Astrocyte (in vitro differentiated cells and primary cell): ENCODE results near the gene MRPL10.

Source experiments
- CTCF ChIP-seq: IDR thresholded peaks from 2 replicates; pipeline ENCODE4 v1.5.1; 2011; ENCODE audit warnings: low read depth, mild to moderate bottlenecking, inconsistent platforms, low read length, moderate library complexity; ENCODE audit not compliant: insufficient read depth
- EZH2 ChIP-seq: IDR thresholded peaks from 2 replicates; pipeline ENCODE4 v1.6.1; 2012; ENCODE audit warnings: mild to moderate bottlenecking, low read length, inconsistent platforms; ENCODE audit not compliant: insufficient read depth

- TF ChIP-seq EZH2 (no peak), CTCF (no peak)
These were observed 33.5 kb downstream of the MRPL10 start for GRCh38 chr17:47797797-47798196.
